HL-60 (cell line): ENCODE results near the gene TNS2.
"Not testable (repeated sequence)": the region's sequence is repeated elsewhere in the genome, so short reads cannot be mapped to it uniquely, and the experiment has no call there.

Experiments used
- POLR2AphosphoS5 ChIP-seq: IDR thresholded peaks from 2 replicates; pipeline ENCODE4 v1.6.1; 2012; ENCODE audit warnings: low read depth
- SPI1 ChIP-seq: IDR thresholded peaks from 2 replicates; pipeline ENCODE4 v1.6.1; 2012; ENCODE audit warnings: low read depth, mild to moderate bottlenecking, borderline replicate concordance
- TF ChIP-seq, protein P1 (sequence below): IDR thresholded peaks from one replicate; pipeline ENCODE4 v1.5.1; 2011; ENCODE audit warnings: low read length, control low read depth, inconsistent platforms; ENCODE audit not compliant: insufficient read depth
- TF ChIP-seq, protein P2 (sequence below): IDR thresholded peaks from 2 replicates; pipeline ENCODE4 v1.6.1; 2012; ENCODE audit warnings: low read depth; ENCODE audit not compliant: insufficient replicate concordance

- TF ChIP-seq, protein P1, sequence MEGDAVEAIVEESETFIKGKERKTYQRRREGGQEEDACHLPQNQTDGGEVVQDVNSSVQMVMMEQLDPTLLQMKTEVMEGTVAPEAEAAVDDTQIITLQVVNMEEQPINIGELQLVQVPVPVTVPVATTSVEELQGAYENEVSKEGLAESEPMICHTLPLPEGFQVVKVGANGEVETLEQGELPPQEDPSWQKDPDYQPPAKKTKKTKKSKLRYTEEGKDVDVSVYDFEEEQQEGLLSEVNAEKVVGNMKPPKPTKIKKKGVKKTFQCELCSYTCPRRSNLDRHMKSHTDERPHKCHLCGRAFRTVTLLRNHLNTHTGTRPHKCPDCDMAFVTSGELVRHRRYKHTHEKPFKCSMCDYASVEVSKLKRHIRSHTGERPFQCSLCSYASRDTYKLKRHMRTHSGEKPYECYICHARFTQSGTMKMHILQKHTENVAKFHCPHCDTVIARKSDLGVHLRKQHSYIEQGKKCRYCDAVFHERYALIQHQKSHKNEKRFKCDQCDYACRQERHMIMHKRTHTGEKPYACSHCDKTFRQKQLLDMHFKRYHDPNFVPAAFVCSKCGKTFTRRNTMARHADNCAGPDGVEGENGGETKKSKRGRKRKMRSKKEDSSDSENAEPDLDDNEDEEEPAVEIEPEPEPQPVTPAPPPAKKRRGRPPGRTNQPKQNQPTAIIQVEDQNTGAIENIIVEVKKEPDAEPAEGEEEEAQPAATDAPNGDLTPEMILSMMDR = not testable (repeated sequence)
- not testable (repeated sequence) for TF ChIP-seq POLR2AphosphoS5, SPI1
- TF ChIP-seq, protein P2, sequence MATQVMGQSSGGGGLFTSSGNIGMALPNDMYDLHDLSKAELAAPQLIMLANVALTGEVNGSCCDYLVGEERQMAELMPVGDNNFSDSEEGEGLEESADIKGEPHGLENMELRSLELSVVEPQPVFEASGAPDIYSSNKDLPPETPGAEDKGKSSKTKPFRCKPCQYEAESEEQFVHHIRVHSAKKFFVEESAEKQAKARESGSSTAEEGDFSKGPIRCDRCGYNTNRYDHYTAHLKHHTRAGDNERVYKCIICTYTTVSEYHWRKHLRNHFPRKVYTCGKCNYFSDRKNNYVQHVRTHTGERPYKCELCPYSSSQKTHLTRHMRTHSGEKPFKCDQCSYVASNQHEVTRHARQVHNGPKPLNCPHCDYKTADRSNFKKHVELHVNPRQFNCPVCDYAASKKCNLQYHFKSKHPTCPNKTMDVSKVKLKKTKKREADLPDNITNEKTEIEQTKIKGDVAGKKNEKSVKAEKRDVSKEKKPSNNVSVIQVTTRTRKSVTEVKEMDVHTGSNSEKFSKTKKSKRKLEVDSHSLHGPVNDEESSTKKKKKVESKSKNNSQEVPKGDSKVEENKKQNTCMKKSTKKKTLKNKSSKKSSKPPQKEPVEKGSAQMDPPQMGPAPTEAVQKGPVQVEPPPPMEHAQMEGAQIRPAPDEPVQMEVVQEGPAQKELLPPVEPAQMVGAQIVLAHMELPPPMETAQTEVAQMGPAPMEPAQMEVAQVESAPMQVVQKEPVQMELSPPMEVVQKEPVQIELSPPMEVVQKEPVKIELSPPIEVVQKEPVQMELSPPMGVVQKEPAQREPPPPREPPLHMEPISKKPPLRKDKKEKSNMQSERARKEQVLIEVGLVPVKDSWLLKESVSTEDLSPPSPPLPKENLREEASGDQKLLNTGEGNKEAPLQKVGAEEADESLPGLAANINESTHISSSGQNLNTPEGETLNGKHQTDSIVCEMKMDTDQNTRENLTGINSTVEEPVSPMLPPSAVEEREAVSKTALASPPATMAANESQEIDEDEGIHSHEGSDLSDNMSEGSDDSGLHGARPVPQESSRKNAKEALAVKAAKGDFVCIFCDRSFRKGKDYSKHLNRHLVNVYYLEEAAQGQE = not testable (repeated sequence)
Observed at GRCh38 chr12:53112431-53112830, 62.6 kb downstream of the TNS2 start.
